Thyroid gland (tissue), 4 donors: ENCODE measurements around the gene ABCG2. TPM values are rescaled to one million over a fixed set of nuclear protein-coding genes. Genes with fewer than 3 reads are reported as not detected.

ENCODE experiments used
- DNase-seq, 2 donors: peaks; one replicate each; pipeline ENCODE4 v3.0.0-alpha.2; 2019
- H3K27ac ChIP-seq, 3 donors: fragments of 200-600 bp; sonication (generic); 1 replicate in 2 of 3; 2 replicates in 1 of 3; pipeline ENCODE4 v1.5.1; 2016 to 2019; ENCODE audit warnings: mild to moderate bottlenecking in 1 of 3, moderate library complexity in 1 of 3
- H3K27me3 ChIP-seq: fragments of 200-600 bp; sonication (generic); one replicate; pipeline ENCODE4 v1.5.1; 2019
- H3K36me3 ChIP-seq, 2 donors: fragments of 200-600 bp; sonication (generic); one replicate each; pipeline ENCODE4 v1.5.1; 2016 to 2019
- H3K4me1 ChIP-seq, 2 donors: fragments of 200-600 bp; sonication (generic); one replicate each; pipeline ENCODE4 v1.5.1; 2017 to 2019
- H3K4me3 ChIP-seq, 3 donors: fragments of 200-600 bp; sonication (generic); replicated peaks in 1 of 3; 1 replicate in 2 of 3; 2 replicates in 1 of 3; pipeline ENCODE4 v1.5.1; 2016; ENCODE audit warnings: mild to moderate bottlenecking in 1 of 3
- H3K9me3 ChIP-seq: fragments of 200-600 bp; sonication (generic); one replicate; pipeline ENCODE4 v1.5.1; 2017
- CTCF ChIP-seq, 6 experiments: fragments of 200-600 bp in 3 of 6; fragments of 450-650 bp in 3 of 6; sonication (generic) in 3 of 6; IDR thresholded peaks; one replicate each; pipeline ENCODE4 v1.5.1; 2016 to 2019; ENCODE audit warnings: antibody characterized with exemption in 6 of 6, mild to moderate bottlenecking in 2 of 6, inconsistent platforms in 1 of 6, moderate library complexity in 1 of 6
- POLR2A ChIP-seq, 2 donors: fragments of 450-650 bp; IDR thresholded peaks; one replicate each; pipeline ENCODE4 v1.6.1; 2017; ENCODE audit warnings: antibody characterized with exemption in 2 of 2, mild to moderate bottlenecking in 2 of 2, moderate library complexity in 1 of 2
- WGBS, 2 donors: methylation state at CpG; one replicate each; pipeline ENCODE4 v1.1.5; 2017; 5-methylcytosine and 5-hydroxymethylcytosine counted together
- intact Hi-C: fragments of 100-400 bp; cut with DNase I; formaldehyde crosslinking; loops from one replicate; pipeline ENCODE4 v1.15.1; 2023
- total RNA-seq, 4 donors: library from RNA; depleted of rRNA; stranded (reverse); fragments of >200 nt; gene quantifications; one replicate each; pipeline ENCODE4 v1.2.3, GENCODE V29; 2016

The ABCG2 gene
- total RNA-seq, 4 donors from 2014 or later = 3.9 to 26.3 (median 9.4) TPM

GRCh38 chr4:88064410-88064809 lies 94.0 kb downstream of the ABCG2 start:
- Histone ChIP-seq H3K4me1 (no peaks in the 10 kb centered on the region), H3K4me3 (no peak overlapping the region), H3K27ac (no peak overlapping the region), H3K27me3 (no peaks in the 10 kb centered on the region), H3K9me3 (no peaks in the 10 kb centered on the region), H3K36me3 (peaks cover 30 to 32% of the 10 kb centered on the region in 2 donors)
- no peak for TF ChIP-seq POLR2A (IDR thresholded peaks at IDR 0.05)
- no peak for TF ChIP-seq CTCF (IDR thresholded peaks at IDR 0.05)
- intact Hi-C loops = no loop called here
- WGBS, 2 donors = 87 to 97% methylated on average over 6 of the region's 6 CpGs
- no peak for DNase-seq

- intact Hi-C loops = no loop called here
- H3K27me3 ChIP-seq = no peaks in the 10 kb centered on the region
- H3K27ac ChIP-seq = no peak overlapping the region
- H3K36me3 ChIP-seq = peaks cover 30 to 32% of the 10 kb centered on the region in 2 donors
- no peaks in the 10 kb centered on the region for H3K4me1 ChIP-seq
- no peak for DNase-seq
- TF ChIP-seq CTCF (IDR thresholded peaks at IDR 0.05) (no peak), POLR2A (IDR thresholded peaks at IDR 0.05) (no peak)
- 84 to 86% methylated on average over 5 of the region's 5 CpGs for WGBS, 2 donors
- no peak overlapping the region for H3K4me3 ChIP-seq
- no peaks in the 10 kb centered on the region for H3K9me3 ChIP-seq
These were observed 94.7 kb downstream of the ABCG2 start for GRCh38 chr4:88063634-88064296.

- H3K27ac ChIP-seq = no peak overlapping the region
- no peak for TF ChIP-seq POLR2A (IDR thresholded peaks at IDR 0.05)
- no peak for TF ChIP-seq CTCF (IDR thresholded peaks at IDR 0.05)
These were observed 95.6 kb downstream of the ABCG2 start for GRCh38 chr4:88062843-88063242.

GRCh38 chr4:88062311-88062710 lies 96.1 kb downstream of the ABCG2 start:
- intact Hi-C loops = no loop called here
- Histone ChIP-seq H3K27me3 (no peaks in the 10 kb centered on the region), H3K27ac (no peak overlapping the region), H3K4me1 (no peaks in the 10 kb centered on the region), H3K36me3 (peaks cover 17 to 22% of the 10 kb centered on the region in 2 donors), H3K9me3 (no peaks in the 10 kb centered on the region), H3K4me3 (no peak overlapping the region)
- no peak for DNase-seq
- no peak for TF ChIP-seq CTCF (IDR thresholded peaks at IDR 0.05)
- no peak for TF ChIP-seq POLR2A (IDR thresholded peaks at IDR 0.05)
- WGBS, 2 donors = 64 to 67% methylated on average over 1 of the region's 1 CpG

More at GRCh38 chr4:88062843-88063242, 95.6 kb downstream of the ABCG2 start:
- H3K36me3 ChIP-seq = peaks cover 22 to 24% of the 10 kb centered on the region in 2 donors
- no peak for DNase-seq
- no peaks in the 10 kb centered on the region for H3K9me3 ChIP-seq
- H3K27me3 ChIP-seq = no peaks in the 10 kb centered on the region
- H3K4me1 ChIP-seq = no peaks in the 10 kb centered on the region
- WGBS, 2 donors = 97 to 98% methylated on average over 1 of the region's 1 CpG
- H3K4me3 ChIP-seq = no peak overlapping the region
- intact Hi-C loops = no loop called here

- no peak for DNase-seq
- intact Hi-C loops = no loop called here
- H3K36me3 ChIP-seq = peaks cover under 1 to 10% of the 10 kb centered on the region in 2 donors
- TF ChIP-seq POLR2A (IDR thresholded peaks at IDR 0.05) = no peak
- TF ChIP-seq CTCF (IDR thresholded peaks at IDR 0.05) = no peak
- no peak overlapping the region for H3K27ac ChIP-seq
- WGBS, 2 donors = 88 to 89% methylated on average over 2 of the region's 2 CpGs
- H3K9me3 ChIP-seq = no peaks in the 10 kb centered on the region
- no peaks in the 10 kb centered on the region for H3K4me1 ChIP-seq
- no peak overlapping the region for H3K4me3 ChIP-seq
- no peaks in the 10 kb centered on the region for H3K27me3 ChIP-seq
These were observed 98.0 kb downstream of the ABCG2 start for GRCh38 chr4:88060431-88060830.
